Stimulated activated memory B cell treated with anti-CD40 and anti-IgM and Interleukin-4, amounts not matched to agents 10 μg/mL and 1 μg/mL and 100 μg/mL, for 72 hours (primary cell): Measurements from ENCODE around the gene BARX2.
A peak's percentile ranks its signal among the peaks of the same experiment; 100 is the strongest.

Source experiments
- ATAC-seq: fragments of 150-1000 bp; cut with Tn5 transposase; 2 replicates; pipeline ENCODE4 v1.10.0; 2021
- H3K27ac Mint-ChIP-seq: one replicate; pipeline ENCODE4 v1.8.0; 2022; ENCODE audit warnings: mild to moderate bottlenecking, mixed read lengths
- H3K27me3 Mint-ChIP-seq: one replicate; pipeline ENCODE4 v1.8.0; 2022; ENCODE audit warnings: mixed read lengths
- H3K36me3 Mint-ChIP-seq: one replicate; pipeline ENCODE4 v1.8.0; 2022; ENCODE audit warnings: mixed read lengths
- H3K4me1 Mint-ChIP-seq: one replicate; pipeline ENCODE4 v1.8.0; 2022; ENCODE audit warnings: mixed read lengths
- H3K4me3 Mint-ChIP-seq: one replicate; pipeline ENCODE4 v1.8.0; 2022; ENCODE audit warnings: mild to moderate bottlenecking, moderate library complexity, mixed read lengths
- H3K9me3 Mint-ChIP-seq: one replicate; pipeline ENCODE4 v1.8.0; 2022; ENCODE audit warnings: mixed read lengths

Gene BARX2

DNA sequence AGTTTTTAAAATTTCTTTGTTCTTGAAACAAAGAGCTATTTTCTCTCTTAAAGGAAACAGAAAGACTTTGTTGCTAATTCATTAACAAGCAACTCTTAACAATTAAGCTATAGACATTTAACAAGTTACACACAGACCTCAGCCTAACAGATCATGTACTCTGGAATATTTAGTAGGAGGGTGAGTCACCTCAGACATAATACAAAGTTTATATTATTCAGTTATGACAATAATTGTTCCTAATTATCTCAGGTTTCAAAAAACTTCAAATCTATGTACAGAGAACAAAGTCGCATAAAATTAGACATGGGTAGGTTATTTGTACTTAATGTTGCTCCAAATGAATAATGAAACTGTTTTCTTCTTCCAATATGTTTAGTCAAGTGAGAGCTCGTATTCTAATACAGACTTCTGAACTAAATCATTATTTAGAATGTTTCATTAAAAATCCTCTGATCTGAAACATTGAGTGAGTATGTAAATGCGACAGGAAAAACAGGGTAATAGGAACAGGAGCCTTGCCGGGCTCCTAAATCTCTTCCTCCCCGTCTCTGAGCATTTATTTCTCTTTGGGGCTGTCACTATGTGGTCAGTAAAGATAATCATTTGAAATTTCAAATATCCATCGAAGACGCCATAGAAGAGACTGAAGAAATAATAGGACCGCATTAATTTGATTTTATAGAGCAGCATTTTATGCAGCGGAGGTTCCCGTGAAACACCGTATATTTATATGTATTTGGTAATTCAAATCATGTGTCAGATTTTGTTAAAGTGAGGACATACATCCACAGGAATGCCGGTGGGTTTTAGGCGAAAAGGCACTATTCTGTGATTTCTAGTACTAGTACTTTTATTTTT is 8.7 kb upstream of the BARX2 start:
- Mint-ChIP-seq H3K4me3 (no peak overlapping the region), H3K9me3 (no peaks in the 10 kb centered on the region), H3K4me1 (no peaks in the 10 kb centered on the region), H3K27ac (no peak overlapping the region), H3K36me3 (no peaks in the 10 kb centered on the region), H3K27me3 (peaks cover 64% of the 10 kb centered on the region)
- ATAC-seq, result no peak

DNA sequence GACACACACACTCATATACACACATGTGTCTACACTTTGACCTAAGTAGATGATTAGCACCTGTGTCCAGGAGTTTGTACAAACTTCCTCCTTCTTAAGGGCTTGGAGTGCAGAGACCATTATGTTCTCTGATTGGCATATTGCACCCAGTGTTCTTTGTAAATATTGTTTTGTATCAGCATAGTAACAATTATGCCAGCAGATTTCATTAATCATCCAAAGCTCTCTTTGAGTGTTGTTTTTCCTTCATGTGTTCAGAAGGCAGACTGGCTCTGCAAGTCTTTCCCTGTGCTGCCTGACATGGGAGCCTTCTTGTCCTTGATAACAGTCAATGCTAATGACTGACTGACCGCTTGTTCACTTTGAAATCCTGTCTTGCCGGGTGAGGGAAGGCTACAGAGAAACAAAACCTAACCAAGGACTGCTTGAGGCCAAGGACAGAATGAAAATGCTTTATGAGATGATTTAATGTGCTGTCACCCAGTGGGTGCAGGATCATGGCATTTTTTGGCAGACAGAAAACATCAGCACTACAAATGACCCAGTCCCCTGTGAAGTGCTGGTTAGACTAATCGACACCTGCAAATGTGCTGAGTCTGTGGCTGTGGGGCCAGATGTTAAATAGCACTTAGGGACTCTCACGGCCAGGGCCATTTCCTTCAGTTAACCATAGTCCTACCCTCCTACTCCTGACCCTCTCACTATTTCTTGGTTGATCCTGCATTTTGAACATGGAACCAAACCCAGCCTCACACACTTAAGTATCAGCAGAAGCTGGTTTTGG is 6.6 kb upstream of the BARX2 start:
- no peak overlapping the region for H3K4me3 Mint-ChIP-seq

DNA sequence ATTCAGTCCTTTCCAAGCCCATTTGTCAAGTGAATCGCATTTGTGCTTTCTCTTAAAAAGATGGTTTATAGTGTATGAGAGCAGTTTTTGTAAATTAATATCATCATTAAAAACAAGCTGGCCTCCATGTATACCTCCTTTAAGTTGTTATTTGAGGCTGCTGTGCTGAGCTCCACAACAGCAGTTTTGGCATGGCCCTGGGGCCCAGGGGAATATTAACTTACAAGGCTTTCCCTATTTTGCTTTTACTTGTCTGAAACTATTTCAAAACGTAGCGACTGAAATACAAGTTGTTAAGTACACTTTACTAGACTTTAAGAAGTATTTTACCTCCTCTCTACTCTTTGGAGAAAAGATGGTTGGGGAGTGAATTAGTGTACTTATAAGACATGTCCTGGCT is 4.9 kb upstream of the BARX2 start:
- no peak for ATAC-seq
- no peak overlapping the region for H3K4me3 Mint-ChIP-seq
- H3K27ac Mint-ChIP-seq, result no peak overlapping the region
- H3K4me1 Mint-ChIP-seq, result peaks cover 23% of the 10 kb centered on the region
- no peaks in the 10 kb centered on the region for H3K36me3 Mint-ChIP-seq
- peaks cover 94% of the 10 kb centered on the region for H3K27me3 Mint-ChIP-seq
- H3K9me3 Mint-ChIP-seq, result no peaks in the 10 kb centered on the region

More for the DNA sequence above, 6.6 kb upstream of the BARX2 start:
- Mint-ChIP-seq H3K36me3 (no peaks in the 10 kb centered on the region), H3K4me1 (peaks cover 13% of the 10 kb centered on the region), H3K9me3 (no peaks in the 10 kb centered on the region), H3K27me3 (peaks cover 85% of the 10 kb centered on the region), H3K27ac (no peak overlapping the region)
- ATAC-seq, result no peak

DNA sequence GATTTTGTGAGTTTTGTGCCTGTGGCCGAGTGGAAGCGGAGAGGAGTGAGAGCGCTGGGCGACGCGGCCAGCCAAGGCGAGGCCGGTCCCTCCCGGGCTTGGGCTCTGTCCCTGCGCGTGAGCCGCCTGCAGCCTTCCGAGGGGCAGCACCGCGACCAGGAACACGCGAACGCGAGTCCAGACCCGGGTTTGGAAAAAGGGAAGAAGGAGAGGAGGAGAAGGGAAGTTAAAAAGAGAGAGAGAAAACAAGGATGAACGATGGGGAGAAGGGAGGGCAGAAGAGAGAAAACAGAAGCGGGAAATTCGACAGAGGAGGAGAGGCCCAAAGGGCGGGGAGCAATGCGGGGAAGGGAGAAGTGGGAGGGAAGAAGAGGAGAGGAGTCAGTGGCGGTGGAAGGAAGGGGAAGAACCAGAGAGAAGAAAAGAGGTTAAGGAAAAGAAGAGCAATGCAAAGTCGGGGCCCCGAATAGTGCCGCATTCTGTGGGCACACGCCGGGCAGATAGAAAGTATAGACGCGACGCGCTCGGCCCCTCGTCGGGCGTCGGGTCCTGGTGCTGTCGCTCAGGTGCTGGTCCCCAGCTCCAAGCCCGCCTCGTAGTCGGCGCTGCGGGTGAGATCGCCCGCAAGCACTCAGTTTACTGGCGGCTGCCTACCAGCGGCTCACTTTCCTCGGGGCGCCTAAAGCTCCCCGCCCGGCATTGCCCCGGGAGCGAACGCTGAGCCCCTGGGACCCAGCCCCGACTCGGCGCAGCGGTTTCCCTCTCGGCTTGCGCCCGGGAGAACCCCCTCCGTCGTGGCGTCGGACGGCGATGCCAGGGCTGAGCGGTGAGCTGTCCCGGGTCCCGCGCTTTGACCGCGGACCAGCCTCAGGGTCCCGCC is 2.8 kb upstream of the BARX2 start:
- H3K36me3 Mint-ChIP-seq, result no peaks in the 10 kb centered on the region
- H3K4me3 Mint-ChIP-seq, result peak overlapping the region; percentile 16
- no peak for ATAC-seq
- H3K27me3 Mint-ChIP-seq, result peaks cover 95% of the 10 kb centered on the region
- H3K9me3 Mint-ChIP-seq, result no peaks in the 10 kb centered on the region
- H3K27ac Mint-ChIP-seq, result no peak overlapping the region
- peaks cover 23% of the 10 kb centered on the region for H3K4me1 Mint-ChIP-seq

DNA sequence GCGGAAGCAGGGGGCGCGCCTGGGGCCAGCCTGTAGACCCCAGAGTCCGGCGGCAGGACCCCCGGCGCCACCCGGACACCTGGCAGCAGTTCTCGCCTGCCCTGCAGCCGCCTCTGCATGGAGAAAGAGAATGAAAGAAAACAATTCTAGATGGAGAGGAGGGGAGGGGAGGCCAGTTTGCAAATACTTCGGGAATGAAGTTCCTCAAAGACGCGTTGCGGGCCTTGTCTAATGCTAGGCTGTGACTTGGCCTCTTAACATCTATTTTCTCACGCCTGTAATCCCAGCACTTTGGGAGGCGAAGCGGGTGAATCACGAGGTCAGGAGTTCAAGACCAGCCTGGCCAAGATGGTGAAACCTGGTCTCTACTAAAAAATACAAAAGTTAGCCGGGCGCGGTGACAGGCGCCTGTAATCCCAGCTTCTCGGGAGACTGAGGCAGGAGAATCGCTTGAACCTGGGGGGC is 2.1 kb upstream of the BARX2 start:
- Mint-ChIP-seq H3K9me3 (no peaks in the 10 kb centered on the region), H3K27ac (no peak overlapping the region), H3K4me3 (no peak overlapping the region), H3K36me3 (no peaks in the 10 kb centered on the region), H3K27me3 (peaks cover 96% of the 10 kb centered on the region), H3K4me1 (peaks cover 23% of the 10 kb centered on the region)
- no peak for ATAC-seq

DNA sequence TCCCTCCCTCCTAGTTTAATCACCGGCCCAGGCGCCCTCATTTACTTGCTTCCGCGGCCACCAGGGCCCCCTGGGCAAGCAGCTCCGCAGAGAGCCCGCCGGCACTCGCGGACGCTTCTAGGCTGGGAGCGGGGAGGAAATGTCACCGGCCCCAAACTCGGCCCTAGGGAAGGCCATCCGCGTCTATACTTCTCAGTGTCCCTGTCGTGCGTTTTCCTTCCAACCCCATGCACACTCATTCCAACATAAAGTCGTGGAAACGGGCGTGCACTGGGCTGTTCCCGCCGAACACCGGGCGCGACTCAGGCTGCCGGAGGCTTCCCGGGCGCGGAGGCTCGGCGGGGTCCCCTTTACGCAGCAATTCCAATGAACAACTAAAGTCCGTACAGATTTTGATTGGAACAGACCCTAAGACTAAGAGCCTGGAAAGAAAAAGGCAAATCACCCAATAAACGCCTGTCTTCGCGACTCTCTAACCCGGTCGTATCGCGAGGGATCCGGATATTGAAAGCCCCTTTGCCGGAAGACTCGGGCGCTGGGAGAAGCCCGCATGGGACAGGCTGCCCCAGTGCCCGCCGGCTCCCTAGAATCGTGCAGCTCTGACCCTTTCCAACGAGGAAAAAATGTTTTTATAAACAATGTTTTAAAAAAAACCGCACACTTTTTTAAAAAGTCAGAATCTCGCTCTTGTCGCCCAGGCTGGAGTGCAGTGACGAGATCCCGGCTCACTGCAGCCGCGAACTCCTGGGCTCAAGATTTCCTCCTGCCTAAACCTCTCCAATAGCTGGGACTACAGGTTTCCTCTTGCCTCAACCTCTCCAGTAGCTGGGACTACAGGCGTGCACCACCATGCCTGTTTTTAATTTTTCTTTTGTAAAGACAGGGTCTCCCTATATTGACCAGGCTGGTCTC is 1.3 kb upstream of the BARX2 start:
- Mint-ChIP-seq H3K27ac (no peak overlapping the region), H3K4me1 (peaks cover 23% of the 10 kb centered on the region), H3K4me3 (peak overlapping the region; percentile 46), H3K27me3 (peaks cover 94% of the 10 kb centered on the region), H3K9me3 (no peaks in the 10 kb centered on the region), H3K36me3 (no peaks in the 10 kb centered on the region)
- no peak for ATAC-seq

DNA sequence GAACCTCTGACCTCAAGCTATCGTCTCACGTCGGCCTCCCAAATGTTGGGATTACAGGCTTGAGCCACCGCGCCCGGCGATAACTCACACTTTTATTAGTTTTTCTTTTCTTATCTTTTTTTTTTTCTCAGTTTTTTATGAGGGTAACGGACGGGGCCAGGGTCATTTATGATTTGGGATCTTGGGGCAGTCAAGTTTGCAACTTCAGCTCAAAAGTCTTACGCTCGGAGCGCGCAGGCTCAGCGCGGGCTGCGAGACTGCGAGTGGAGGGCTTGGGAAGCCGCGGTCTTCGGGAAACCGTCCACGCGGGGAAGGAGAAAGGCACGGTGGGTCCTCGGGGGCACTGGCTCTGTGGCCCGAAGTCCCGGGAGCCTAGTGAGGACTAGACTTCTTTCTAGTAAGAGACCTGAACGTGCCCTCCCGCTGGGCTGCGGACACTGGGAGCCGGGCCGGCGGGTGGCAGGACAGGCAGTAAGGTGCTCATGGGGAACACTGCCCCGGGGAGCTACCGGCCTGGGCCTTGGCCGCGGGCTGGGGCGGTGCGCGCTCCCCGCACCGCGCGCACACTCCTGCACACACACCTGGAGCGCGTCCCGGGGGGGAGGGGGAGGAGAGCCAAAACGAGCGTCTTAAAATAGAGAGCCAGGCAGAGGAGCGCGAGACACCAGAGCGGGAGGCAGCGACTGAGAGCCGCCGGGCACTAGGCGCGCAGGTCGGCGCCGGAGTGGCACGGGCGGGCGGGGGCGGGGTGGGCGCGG is 476 bp upstream of the BARX2 start:
- H3K4me3 Mint-ChIP-seq, result peak overlapping the region; percentile 46
- H3K4me1 Mint-ChIP-seq, result peaks cover 23% of the 10 kb centered on the region
- H3K27me3 Mint-ChIP-seq, result peaks cover 86% of the 10 kb centered on the region
- H3K9me3 Mint-ChIP-seq, result no peaks in the 10 kb centered on the region
- no peaks in the 10 kb centered on the region for H3K36me3 Mint-ChIP-seq
- no peak for ATAC-seq
- H3K27ac Mint-ChIP-seq, result no peak overlapping the region

DNA sequence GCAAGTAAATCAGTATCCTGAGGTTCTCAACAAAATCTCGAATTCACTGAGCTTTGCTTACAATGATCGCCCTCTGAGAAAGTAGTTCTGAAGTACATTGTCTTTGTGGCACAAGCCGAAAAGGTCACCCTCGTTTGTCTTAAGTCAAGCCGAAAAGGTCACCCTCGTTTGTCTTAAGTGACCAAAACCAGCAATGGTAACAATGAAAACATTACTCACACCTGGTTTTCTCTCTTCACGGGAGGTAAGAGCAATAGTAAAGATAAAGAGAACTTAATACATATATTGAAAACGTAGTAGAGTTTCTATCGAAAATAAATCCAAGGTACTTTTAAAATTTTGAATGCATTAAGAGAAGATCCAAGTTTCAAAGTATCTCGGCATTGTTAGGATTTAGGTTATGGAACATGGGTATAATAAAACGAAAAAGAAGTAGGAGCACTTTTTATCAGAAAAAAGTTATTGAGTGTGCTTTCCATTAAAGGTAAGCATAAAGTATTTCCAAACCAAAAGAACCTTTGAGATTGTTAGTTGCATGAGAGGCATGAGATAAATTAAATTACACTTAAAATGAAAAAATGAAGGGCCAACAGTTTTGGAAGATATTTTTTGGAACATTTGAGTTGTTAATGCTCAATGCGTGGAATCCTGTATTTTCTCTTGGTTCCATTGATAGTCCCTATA is 1.2 kb downstream of the BARX2 start:
- no peak overlapping the region for H3K27ac Mint-ChIP-seq
- no peak overlapping the region for H3K4me3 Mint-ChIP-seq
- peaks cover 80% of the 10 kb centered on the region for H3K27me3 Mint-ChIP-seq
- H3K36me3 Mint-ChIP-seq, result no peaks in the 10 kb centered on the region
- peaks cover 4% of the 10 kb centered on the region for H3K9me3 Mint-ChIP-seq
- ATAC-seq, result no peak
- H3K4me1 Mint-ChIP-seq, result peaks cover 23% of the 10 kb centered on the region

DNA sequence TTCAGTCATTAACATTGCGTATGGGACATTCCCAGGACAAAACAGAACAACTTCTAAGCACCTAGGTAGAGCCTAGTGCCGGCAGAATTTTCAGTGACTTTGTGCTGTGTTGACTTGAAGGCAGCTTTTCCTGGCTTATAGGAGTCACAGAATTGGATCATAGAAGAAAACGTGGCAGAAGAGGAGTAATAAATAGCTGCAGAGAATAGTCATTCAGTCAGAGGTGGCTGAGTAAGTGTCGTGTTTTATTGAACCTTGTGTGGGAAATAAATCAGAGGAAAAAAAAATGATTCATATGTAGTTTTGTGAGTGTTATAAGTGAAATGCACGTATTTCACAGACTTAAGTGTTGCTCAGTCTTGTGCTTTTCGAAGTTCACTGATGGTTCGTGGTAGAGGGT is 2.1 kb downstream of the BARX2 start:
- ATAC-seq, result no peak
- Mint-ChIP-seq H3K27ac (no peak overlapping the region), H3K9me3 (peaks cover 4% of the 10 kb centered on the region), H3K27me3 (peaks cover 77% of the 10 kb centered on the region), H3K36me3 (no peaks in the 10 kb centered on the region), H3K4me3 (no peak overlapping the region), H3K4me1 (peaks cover 18% of the 10 kb centered on the region)

DNA sequence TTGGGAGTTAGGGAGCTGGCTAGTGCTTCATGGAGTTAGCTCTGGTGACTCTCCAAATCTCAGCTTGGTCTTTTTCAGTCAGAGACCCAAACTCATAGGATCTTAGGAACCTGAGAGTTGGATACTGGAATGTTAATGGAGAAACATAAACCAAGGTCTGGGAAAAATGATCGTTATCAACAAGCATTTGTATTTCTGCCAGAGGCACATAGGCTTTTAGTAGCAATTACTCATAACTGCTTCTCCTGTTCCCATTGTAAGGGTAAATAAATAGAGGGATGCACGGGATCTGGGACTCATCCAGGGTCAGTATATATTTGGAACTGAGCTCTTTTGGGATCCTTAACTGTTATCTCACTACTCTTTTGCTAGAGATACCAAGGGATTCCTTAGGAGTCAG is 4.8 kb downstream of the BARX2 start:
- H3K27ac Mint-ChIP-seq, result no peak overlapping the region
- no peak overlapping the region for H3K4me3 Mint-ChIP-seq
- ATAC-seq, result no peak
- H3K36me3 Mint-ChIP-seq, result no peaks in the 10 kb centered on the region
- H3K27me3 Mint-ChIP-seq, result peaks cover 61% of the 10 kb centered on the region
- H3K9me3 Mint-ChIP-seq, result peaks cover 4% of the 10 kb centered on the region
- no peaks in the 10 kb centered on the region for H3K4me1 Mint-ChIP-seq

DNA sequence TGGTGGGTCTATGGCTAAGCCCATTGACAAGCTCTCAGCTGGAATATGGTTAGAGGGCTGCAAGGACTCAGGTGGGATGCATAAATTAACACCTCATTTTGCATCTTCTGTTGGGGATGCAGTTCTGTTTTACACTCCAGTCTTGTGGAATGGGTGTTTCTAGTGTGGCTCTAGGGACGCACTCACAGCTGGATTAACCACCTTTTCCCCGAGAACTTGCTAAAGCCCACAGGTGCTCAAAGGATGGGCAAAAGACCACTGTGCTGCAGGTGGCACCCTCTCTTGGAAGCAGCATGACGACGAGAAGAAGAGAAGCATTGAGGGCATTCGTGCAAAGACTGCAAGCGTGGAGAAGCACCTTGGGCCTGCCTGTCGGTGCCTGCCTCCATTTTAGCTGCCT is 6.9 kb downstream of the BARX2 start:
- Mint-ChIP-seq H3K27ac (no peak overlapping the region), H3K36me3 (no peaks in the 10 kb centered on the region), H3K4me3 (no peak overlapping the region), H3K27me3 (peaks cover 42% of the 10 kb centered on the region), H3K4me1 (no peaks in the 10 kb centered on the region), H3K9me3 (peaks cover 4% of the 10 kb centered on the region)
- ATAC-seq, result no peak

DNA sequence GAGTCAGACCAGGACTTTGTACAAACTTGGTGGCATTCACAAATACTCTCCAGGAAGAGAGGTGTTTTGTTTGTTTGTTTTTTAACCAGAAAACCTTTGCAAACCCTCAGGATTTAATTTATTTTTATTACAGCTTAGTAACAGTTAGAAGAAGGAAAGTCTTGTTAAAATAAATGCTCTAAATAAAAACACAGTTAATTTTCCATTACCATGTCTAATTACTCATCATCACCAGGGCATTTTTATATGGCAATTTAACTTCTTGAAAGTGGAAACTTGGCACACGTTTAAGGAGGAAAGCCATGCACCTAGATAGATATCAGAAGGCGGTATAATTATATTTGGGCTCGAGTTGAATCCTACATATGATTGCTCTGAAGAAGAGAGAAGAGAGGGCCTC is 7.4 kb downstream of the BARX2 start:
- no peak overlapping the region for H3K4me3 Mint-ChIP-seq
- H3K4me1 Mint-ChIP-seq, result no peaks in the 10 kb centered on the region
- H3K27me3 Mint-ChIP-seq, result peaks cover 37% of the 10 kb centered on the region
- H3K36me3 Mint-ChIP-seq, result no peaks in the 10 kb centered on the region
- ATAC-seq, result no peak
- H3K9me3 Mint-ChIP-seq, result peaks cover 4% of the 10 kb centered on the region
- H3K27ac Mint-ChIP-seq, result no peak overlapping the region

DNA sequence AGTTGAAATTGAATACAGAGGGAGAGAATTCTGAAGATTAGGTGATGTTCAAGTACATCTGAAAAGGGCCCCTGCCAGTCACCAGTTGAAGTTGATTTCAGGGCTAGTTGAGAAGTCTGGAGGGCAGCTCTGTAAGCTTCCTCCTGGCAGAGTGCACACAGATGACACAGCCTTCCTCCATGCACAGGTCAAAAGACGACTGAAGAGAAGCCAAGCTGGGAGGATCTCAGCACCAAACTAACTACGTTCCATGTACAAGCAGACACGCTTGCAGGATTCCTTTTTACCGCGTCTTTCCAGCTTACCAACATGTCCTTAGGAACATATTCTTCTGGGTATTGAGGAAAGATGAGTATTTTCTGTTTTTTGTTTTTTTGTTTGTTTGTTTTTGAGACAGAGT is 7.9 kb downstream of the BARX2 start:
- no peaks in the 10 kb centered on the region for H3K4me1 Mint-ChIP-seq
- peaks cover 4% of the 10 kb centered on the region for H3K9me3 Mint-ChIP-seq
- no peak for ATAC-seq
- no peak overlapping the region for H3K27ac Mint-ChIP-seq
- H3K4me3 Mint-ChIP-seq, result no peak overlapping the region
- peaks cover 33% of the 10 kb centered on the region for H3K27me3 Mint-ChIP-seq
- no peaks in the 10 kb centered on the region for H3K36me3 Mint-ChIP-seq
